Right lung (tissue), 5 donors: Measurements from ENCODE around the gene TTC39C. TPM values are rescaled to one million over a fixed set of nuclear protein-coding genes. Genes with fewer than 3 reads are reported as not detected.
A peak's percentile ranks its signal among the peaks of the same experiment; 100 is the strongest.

Experiments used
- DNase-seq, 2 donors: peaks; one replicate each; pipeline ENCODE4 v3.0.0-alpha.2; 2013
- polyA plus RNA-seq, 5 donors: library from polyadenylated mRNA; unstranded; fragments of 120-200 nt; gene quantifications; one replicate each; pipeline versions ENCODE4 v1.2.1 to v1.2.3, GENCODE V29; 2013; ENCODE audit warnings: inconsistent platforms in 1 of 5, low replicate concordance in 1 of 5; ENCODE audit not compliant: insufficient read length in 5 of 5, insufficient read depth in 1 of 5

The TTC39C gene
- polyA plus RNA-seq, 5 donors, result 11.1 to 14.5 (median 13.2) TPM

- DNase-seq, result no peak
These were observed 62.4 kb downstream of the TTC39C start for GRCh38 chr18:24076950-24077349.

- no peak for DNase-seq
These were observed 63.8 kb downstream of the TTC39C start for GRCh38 chr18:24078391-24078790.

- no peak for DNase-seq
These were observed 66.3 kb downstream of the TTC39C start for GRCh38 chr18:24080861-24081260.

- DNase-seq, result no peak
These were observed 69.0 kb downstream of the TTC39C start for GRCh38 chr18:24083550-24083949.

- DNase-seq, result no peak
These were observed 71.5 kb downstream of the TTC39C start for GRCh38 chr18:24086082-24086481.

GRCh38 chr18:24089076-24089475, 74.5 kb downstream of the TTC39C start:
- peak in 1 of 2 donors; percentile 10 for DNase-seq

GRCh38 chr18:24089515-24090337, 75.2 kb downstream of the TTC39C start:
- DNase-seq, result no peak

GRCh38 chr18:24090876-24091275, 76.3 kb downstream of the TTC39C start:
- DNase-seq, result no peak

- DNase-seq, result no peak
These were observed 80.0 kb downstream of the TTC39C start for GRCh38 chr18:24094561-24094960.

GRCh38 chr18:24095976-24096375, 81.4 kb downstream of the TTC39C start:
- DNase-seq, result no peak

GRCh38 chr18:24103320-24104021, 88.9 kb downstream of the TTC39C start:
- DNase-seq, result no peak

GRCh38 chr18:24104486-24104885, 89.9 kb downstream of the TTC39C start:
- DNase-seq, result no peak

- no peak for DNase-seq
These were observed 94.1 kb downstream of the TTC39C start for GRCh38 chr18:24108641-24109040.

- DNase-seq, result no peak
These were observed 97.4 kb downstream of the TTC39C start for GRCh38 chr18:24111936-24112335.

- no peak for DNase-seq
These were observed 97.9 kb downstream of the TTC39C start for GRCh38 chr18:24112464-24112863.

GRCh38 chr18:24112874-24113615, 98.5 kb downstream of the TTC39C start:
- DNase-seq, result no peak

GRCh38 chr18:24114924-24115549, 100.5 kb downstream of the TTC39C start:
- DNase-seq, result no peak

GRCh38 chr18:24115628-24116027, 101.1 kb downstream of the TTC39C start:
- DNase-seq, result no peak

- DNase-seq, result peak; percentile 47 to 70
These were observed 104.4 kb downstream of the TTC39C start for GRCh38 chr18:24118750-24119577.

- no peak for DNase-seq
These were observed 106.1 kb downstream of the TTC39C start for GRCh38 chr18:24120676-24121075.

GRCh38 chr18:24121625-24122024, 107.1 kb downstream of the TTC39C start:
- DNase-seq, result peak; percentile 23 to 30
